AG09309 (cell line): ENCODE data around the gene RPA3.

Source experiments
- DNase-seq: peaks from one replicate; pipeline ENCODE4 v3.0.0-alpha.2; 2010; ENCODE audit warnings: low read depth
- H3K4me3 ChIP-seq: 2 replicates; pipeline ENCODE4 v1.5.1; 2011; ENCODE audit warnings: mild to moderate bottlenecking, low read depth, low read length, moderate library complexity; ENCODE audit not compliant: control insufficient read depth
- CTCF ChIP-seq: IDR thresholded peaks from 2 replicates; pipeline ENCODE4 v1.5.1; 2011; ENCODE audit warnings: mild to moderate bottlenecking, low read depth, low read length, inconsistent platforms; ENCODE audit not compliant: insufficient read depth, control insufficient read depth; ENCODE audit errors: missing control alignments

The RPA3 gene

GRCh38 chr7:7614018-7614741 is 104.2 kb downstream of the RPA3 start:
- DNase-seq = no peak
- H3K4me3 ChIP-seq = no peak overlapping the region
- no peak for TF ChIP-seq CTCF

- no peak for TF ChIP-seq CTCF
- H3K4me3 ChIP-seq = no peak overlapping the region
- DNase-seq = no peak
These were observed 105.2 kb downstream of the RPA3 start for GRCh38 chr7:7613210-7613609.

GRCh38 chr7:7612519-7612918 is 105.9 kb downstream of the RPA3 start:
- no peak for TF ChIP-seq CTCF
- H3K4me3 ChIP-seq = no peak overlapping the region
- no peak for DNase-seq

DNA sequence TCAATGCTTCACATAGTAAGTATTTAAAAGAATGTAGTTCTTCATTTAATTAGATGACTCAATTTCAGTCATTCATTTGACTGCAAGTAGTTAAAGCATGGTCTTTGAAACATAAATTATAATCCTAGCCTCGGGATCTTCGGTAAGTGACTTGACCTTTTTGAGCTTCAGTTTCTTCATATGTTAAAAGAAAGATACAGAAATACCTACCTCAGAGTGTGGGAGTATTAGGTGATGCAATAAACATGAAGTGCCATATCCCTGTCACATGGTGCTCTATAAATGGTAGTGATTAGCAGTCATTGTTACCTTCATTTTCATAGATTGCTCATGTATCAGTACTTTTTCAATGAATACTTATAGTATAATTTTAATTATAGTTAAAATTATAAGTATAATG is 109.1 kb downstream of the RPA3 start:
- H3K4me3 ChIP-seq = no peak overlapping the region
- DNase-seq = no peak
- TF ChIP-seq CTCF = no peak

DNA sequence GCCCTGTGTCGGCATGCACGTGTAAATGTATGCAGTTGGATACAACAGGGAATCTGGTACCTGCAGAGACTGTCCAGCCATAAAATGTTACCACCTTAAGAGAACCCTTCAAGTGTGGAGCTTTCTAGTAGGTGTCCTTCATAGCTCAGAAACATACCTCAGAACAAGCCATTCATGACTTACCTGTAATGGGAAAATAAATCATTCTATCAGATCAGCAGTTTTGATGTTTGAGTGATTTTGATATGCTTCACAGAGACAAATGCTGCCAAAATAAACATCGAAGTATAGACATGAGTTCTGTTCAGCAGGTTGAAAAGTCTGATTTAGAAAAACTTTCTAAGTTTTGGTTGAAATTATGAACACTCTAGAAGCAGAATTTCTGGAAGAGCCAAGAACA is 111.4 kb downstream of the RPA3 start:
- H3K4me3 ChIP-seq = no peak overlapping the region
- no peak for TF ChIP-seq CTCF
- no peak for DNase-seq

DNA sequence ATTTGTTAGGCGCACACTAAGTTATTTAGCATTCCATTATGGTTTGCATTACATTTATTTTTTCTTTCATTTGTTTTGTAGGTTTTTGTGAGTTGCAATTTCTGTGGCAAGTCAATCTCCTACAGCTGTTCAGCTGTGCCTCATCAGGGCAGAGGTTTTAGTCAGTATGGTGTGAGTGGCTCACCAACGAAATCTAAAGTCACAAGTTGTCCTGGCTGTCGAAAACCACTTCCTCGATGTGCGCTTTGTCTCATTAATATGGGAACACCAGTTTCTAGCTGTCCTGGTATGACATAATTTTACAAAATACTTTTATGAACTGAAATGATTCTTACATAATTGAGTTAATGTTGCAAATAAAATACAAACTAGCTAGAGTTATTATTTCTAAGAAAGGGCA is 122.2 kb downstream of the RPA3 start:
- no peak overlapping the region for H3K4me3 ChIP-seq
- no peak for TF ChIP-seq CTCF
- DNase-seq = no peak
